Islet precursor cell (in vitro differentiated cells): Measurements from ENCODE around the gene PKNOX1.
"Not testable (repeated sequence)": the region's sequence is repeated elsewhere in the genome, so short reads cannot be mapped to it uniquely, and the experiment has no call there.

Source experiments
- DNase-seq: peaks from one replicate; pipeline ENCODE4 v3.0.0-alpha.2; 2018

Gene PKNOX1

GRCh38 chr21:42988236-42988965 lies 14.0 kb downstream of the PKNOX1 start:
- no peak for DNase-seq

- DNase-seq, result not testable (repeated sequence)
Measured at GRCh38 chr21:42989370-42989769, 15.0 kb downstream of the PKNOX1 start.

- no peak for DNase-seq
Measured at GRCh38 chr21:42989816-42990650, 15.7 kb downstream of the PKNOX1 start.

- DNase-seq, result peak; percentile 92
Measured at GRCh38 chr21:42991992-42992740, 17.8 kb downstream of the PKNOX1 start.

GRCh38 chr21:42993051-42993712 lies 18.8 kb downstream of the PKNOX1 start:
- no peak for DNase-seq

GRCh38 chr21:42997053-42997452 lies 22.7 kb downstream of the PKNOX1 start:
- DNase-seq, result no peak

GRCh38 chr21:42997983-42998382 lies 23.6 kb downstream of the PKNOX1 start:
- DNase-seq, result not testable (repeated sequence)

- not testable (repeated sequence) for DNase-seq
Measured at GRCh38 chr21:42999152-42999551, 24.8 kb downstream of the PKNOX1 start.

GRCh38 chr21:43000041-43000440 lies 25.7 kb downstream of the PKNOX1 start:
- not testable (repeated sequence) for DNase-seq

GRCh38 chr21:43001316-43001715 lies 27.0 kb downstream of the PKNOX1 start:
- DNase-seq, result no peak

- DNase-seq, result no peak
Measured at GRCh38 chr21:43004926-43005325, 30.6 kb downstream of the PKNOX1 start.

GRCh38 chr21:43005635-43006034 lies 31.3 kb downstream of the PKNOX1 start:
- DNase-seq, result no peak

- not testable (repeated sequence) for DNase-seq
Measured at GRCh38 chr21:43006051-43006873, 31.9 kb downstream of the PKNOX1 start.

- no peak for DNase-seq
Measured at GRCh38 chr21:43006874-43007208, 32.5 kb downstream of the PKNOX1 start.

- DNase-seq, result no peak
Measured at GRCh38 chr21:43012596-43012995, 38.2 kb downstream of the PKNOX1 start.

GRCh38 chr21:43015906-43016540 lies 41.7 kb downstream of the PKNOX1 start:
- DNase-seq, result no peak

GRCh38 chr21:43016728-43017127 lies 42.4 kb downstream of the PKNOX1 start:
- no peak for DNase-seq

- DNase-seq, result no peak
Measured at GRCh38 chr21:43018519-43018918, 44.2 kb downstream of the PKNOX1 start.

- no peak for DNase-seq
Measured at GRCh38 chr21:43020177-43020576, 45.8 kb downstream of the PKNOX1 start.

GRCh38 chr21:43020771-43021170 lies 46.4 kb downstream of the PKNOX1 start:
- DNase-seq, result no peak

GRCh38 chr21:43021191-43021590 lies 46.8 kb downstream of the PKNOX1 start:
- no peak for DNase-seq
